ENCODE measurements around the gene SHISA6. TPM values are rescaled to one million over a fixed set of nuclear protein-coding genes. Genes with fewer than 3 reads are reported as not detected.

SHISA6 gene
- polyA plus RNA-seq, 1 donor from 2014 or later: 1.8 TPM

GRCh38 chr17:11557727-11558452, 316.9 kb downstream of the SHISA6 start:
- Histone ChIP-seq H3K4me3 (ENCODE audit: low read length) (no peak overlapping the region), H4K20me1 (ENCODE audit: insufficient read depth) (no peaks in the 10 kb centered on the region)

More at GRCh38 chr17:11557727-11558452, 316.9 kb downstream of the SHISA6 start:
- no peak overlapping the region for H3K9ac ChIP-seq (ENCODE audit: low read length)
- no peaks in the 10 kb centered on the region for H3K9me2 ChIP-seq (ENCODE audit: insufficient read depth, low read length)
- H3K27me3 ChIP-seq (ENCODE audit: insufficient read depth, low read depth, low read length): no peaks in the 10 kb centered on the region
- no peaks in the 10 kb centered on the region for H3F3A ChIP-seq (ENCODE audit: insufficient read depth, low read length, poor library complexity, severe bottlenecking)
- H3K4me2 ChIP-seq (ENCODE audit: low read length): no peak overlapping the region
- H2AFZ ChIP-seq (ENCODE audit: low read depth, low read length): no peak overlapping the region
- H3K9me3 ChIP-seq (ENCODE audit: low read length): no peaks in the 10 kb centered on the region
- no peaks in the 10 kb centered on the region for H3K79me2 ChIP-seq (replicated peaks; ENCODE audit: insufficient read depth, low read length)
- TF ChIP-seq REST (IDR thresholded peaks at IDR 0.05; ENCODE audit: borderline replicate concordance): no peak
- no peak for TF ChIP-seq EZH2 (IDR thresholded peaks at IDR 0.05; ENCODE audit: borderline replicate concordance, insufficient read depth, low read length, poor library complexity, severe bottlenecking)
- TF ChIP-seq SMC3 (conservative IDR thresholded peaks at IDR 0.05; ENCODE audit: poor library complexity): no peak
- no peak for TF ChIP-seq POLR2AphosphoS5 (IDR thresholded peaks at IDR 0.05)
- TF ChIP-seq CTCF (IDR thresholded peaks at IDR 0.05; ENCODE audit: poor library complexity, severe bottlenecking): no peak
- no peak for TF ChIP-seq MXI1 (conservative IDR thresholded peaks at IDR 0.05; ENCODE audit: poor library complexity, severe bottlenecking)
- TF ChIP-seq EP300 (conservative IDR thresholded peaks at IDR 0.05; ENCODE audit: poor library complexity, severe bottlenecking): no peak
- TF ChIP-seq TAF1 (IDR thresholded peaks at IDR 0.05; ENCODE audit: low read depth): no peak
- TF ChIP-seq RAD21 (conservative IDR thresholded peaks at IDR 0.05): no peak
- no peaks in the 10 kb centered on the region for H3K36me3 ChIP-seq (ENCODE audit: insufficient read depth, low read length)
- no peak overlapping the region for H3K27ac ChIP-seq (ENCODE audit: low read length)
